Activated CD4-positive, alpha-beta memory T cell treated with anti-CD3 and anti-CD28 coated beads, Interleukin-2, amount 10 ng/mL, durations not matched to agents 7 days and 5 days (primary cell): Measurements from ENCODE around the gene CAMTA1. TPM values are rescaled to one million over a fixed set of nuclear protein-coding genes. Genes with fewer than 3 reads are reported as not detected.

Experiments used
- CTCF ChIA-PET: fragments of 350-600 bp; sonication (Branson Sonifier 250); formaldehyde crosslinking; loops from one replicate; lab custom pipeline; 2021; ENCODE audit warnings: antibody characterized with exemption, inconsistent platforms; lab: Charles Lee
- POLR2A ChIA-PET: fragments of 350-600 bp; sonication (Branson Sonifier 250); formaldehyde crosslinking; loops from one replicate; lab custom pipeline; 2021; ENCODE audit warnings: antibody characterized with exemption; lab: Charles Lee
- DNase-seq: peaks from one replicate; pipeline ENCODE4 v3.0.0-alpha.2; 2020
- H3K27ac Mint-ChIP-seq: one replicate; pipeline ENCODE4 v1.8.0; 2021; ENCODE audit warnings: mild to moderate bottlenecking, mixed read lengths
- H3K27me3 Mint-ChIP-seq: one replicate; pipeline ENCODE4 v1.8.0; 2021; ENCODE audit warnings: mixed read lengths
- H3K36me3 Mint-ChIP-seq: one replicate; pipeline ENCODE4 v1.8.0; 2021; ENCODE audit warnings: low read depth, mixed read lengths
- H3K4me1 Mint-ChIP-seq: one replicate; pipeline ENCODE4 v1.8.0; 2021; ENCODE audit warnings: mixed read lengths
- H3K4me3 Mint-ChIP-seq: one replicate; pipeline ENCODE4 v1.8.0; 2021; ENCODE audit warnings: mild to moderate bottlenecking, mixed read lengths
- H3K9me3 Mint-ChIP-seq: one replicate; pipeline ENCODE4 v1.8.0; 2021; ENCODE audit warnings: mixed read lengths
- total RNA-seq, 2 experiments: library from RNA; stranded (reverse); gene quantifications; one replicate each; pipeline ENCODE4 v1.2.3, GENCODE V29; 2021

The CAMTA1 gene
- total RNA-seq, 2 experiments from 2014 or later: 43.0 to 47.3 TPM

DNA sequence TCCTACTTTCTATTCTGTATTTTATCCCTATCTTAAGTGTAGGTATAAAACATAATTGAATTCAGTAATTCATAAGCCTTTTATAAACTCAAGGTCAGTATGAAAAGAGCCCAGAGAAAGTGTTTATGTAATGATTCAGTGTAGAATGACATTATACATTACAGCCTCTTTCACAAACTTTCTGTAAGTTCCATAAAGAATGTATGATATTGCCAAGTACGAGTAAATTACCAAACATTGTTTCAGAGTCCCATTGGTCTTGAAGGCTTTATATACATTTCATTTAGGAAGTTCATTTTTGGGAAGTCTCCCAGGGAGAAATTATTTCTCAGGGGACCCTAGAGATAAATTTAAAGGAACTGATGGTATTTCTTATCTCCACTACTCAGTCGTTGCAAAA, 948.0 kb downstream of the CAMTA1 start:
- Mint-ChIP-seq H3K27me3 (peaks cover 10% of the 10 kb centered on the region), H3K9me3 (no peaks in the 10 kb centered on the region), H3K4me1 (no peaks in the 10 kb centered on the region), H3K4me3 (no peak overlapping the region), H3K36me3 (no peaks in the 10 kb centered on the region), H3K27ac (no peak overlapping the region)
- ChIA-PET CTCF (no interaction called here), POLR2A (no interaction called here)
- DNase-seq: no peak

DNA sequence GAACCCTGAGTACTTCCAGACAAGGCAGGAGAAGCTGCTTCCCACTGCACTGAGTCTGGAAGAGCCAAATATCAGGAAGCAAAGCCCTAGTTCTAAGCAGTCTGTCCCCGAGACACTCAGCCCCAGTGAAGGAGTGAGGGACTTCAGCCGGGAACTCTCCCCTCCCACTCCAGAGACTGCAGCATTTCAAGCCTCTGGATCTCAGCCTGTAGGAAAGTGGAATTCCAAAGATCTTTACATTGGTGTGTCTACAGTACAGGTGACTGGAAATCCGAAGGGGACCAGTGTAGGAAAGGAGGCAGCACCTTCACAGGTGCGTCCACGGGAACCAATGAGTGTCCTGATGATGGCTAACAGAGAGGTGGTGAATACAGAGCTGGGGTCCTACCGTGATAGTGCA, 952.8 kb downstream of the CAMTA1 start:
- ChIA-PET POLR2A (no interaction called here), CTCF (no interaction called here)
- DNase-seq: no peak
- H3K36me3 Mint-ChIP-seq: no peaks in the 10 kb centered on the region
- H3K27me3 Mint-ChIP-seq: peaks cover 5% of the 10 kb centered on the region
- H3K4me1 Mint-ChIP-seq: no peaks in the 10 kb centered on the region
- no peak overlapping the region for H3K27ac Mint-ChIP-seq
- no peak overlapping the region for H3K4me3 Mint-ChIP-seq
- H3K9me3 Mint-ChIP-seq: no peaks in the 10 kb centered on the region

DNA sequence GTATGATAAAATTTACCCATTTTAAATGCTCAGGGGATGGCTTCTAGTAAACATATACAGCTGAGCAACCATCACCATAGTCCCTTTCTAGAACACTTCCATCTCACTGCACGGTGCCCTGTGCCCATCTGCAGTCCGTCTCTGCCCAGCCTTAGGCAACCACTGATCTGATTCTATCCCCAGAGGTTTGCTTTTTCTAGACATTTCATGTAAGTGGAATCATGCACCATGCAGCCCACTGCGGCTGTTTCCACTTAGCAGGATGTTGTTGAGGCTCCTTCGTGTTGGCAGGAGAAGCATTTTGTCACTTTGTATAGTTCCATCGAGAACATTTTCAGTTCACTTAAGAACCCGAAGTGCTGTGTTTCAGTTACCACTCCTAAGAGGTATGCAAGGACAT, 958.1 kb downstream of the CAMTA1 start:
- ChIA-PET POLR2A (no interaction called here), CTCF (interaction anchor here (0.8 to 2.2 kb wide), 4 partner anchors 8 to 76 kb away, joined by 3 to 8 read pairs (median 7); no protein-coding TSS in a partner anchor)
- no peaks in the 10 kb centered on the region for H3K9me3 Mint-ChIP-seq
- no peak for DNase-seq
- H3K4me1 Mint-ChIP-seq: peaks cover 5% of the 10 kb centered on the region
- H3K4me3 Mint-ChIP-seq: no peak overlapping the region
- no peaks in the 10 kb centered on the region for H3K36me3 Mint-ChIP-seq
- peaks cover 5% of the 10 kb centered on the region for H3K27me3 Mint-ChIP-seq
- H3K27ac Mint-ChIP-seq: no peak overlapping the region

DNA sequence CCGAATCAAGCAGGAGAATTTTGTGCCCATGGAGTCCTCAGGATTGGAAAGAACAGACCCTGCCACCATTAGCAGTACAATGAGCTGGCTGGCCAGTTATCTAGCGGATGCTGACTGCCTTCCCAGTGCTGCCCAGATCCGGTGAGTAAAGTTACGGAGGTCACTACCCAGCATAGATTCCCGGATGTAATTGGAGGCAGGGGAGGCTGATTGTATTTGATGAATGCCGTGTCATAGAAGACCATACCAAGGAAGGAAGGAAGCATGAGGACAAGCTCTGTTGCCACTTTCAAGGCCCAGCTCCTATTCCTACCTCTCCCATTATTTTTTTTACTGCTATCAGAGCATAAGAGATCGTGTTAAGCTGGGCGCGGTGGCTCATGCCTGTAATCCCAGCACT, 959.6 kb downstream of the CAMTA1 start:
- Mint-ChIP-seq H3K9me3 (no peaks in the 10 kb centered on the region), H3K27me3 (peaks cover 5% of the 10 kb centered on the region), H3K4me3 (no peak overlapping the region), H3K4me1 (peaks cover 8% of the 10 kb centered on the region), H3K27ac (no peak overlapping the region), H3K36me3 (no peaks in the 10 kb centered on the region)
- ChIA-PET CTCF (no interaction called here), POLR2A (no interaction called here)
- DNase-seq: no peak

DNA sequence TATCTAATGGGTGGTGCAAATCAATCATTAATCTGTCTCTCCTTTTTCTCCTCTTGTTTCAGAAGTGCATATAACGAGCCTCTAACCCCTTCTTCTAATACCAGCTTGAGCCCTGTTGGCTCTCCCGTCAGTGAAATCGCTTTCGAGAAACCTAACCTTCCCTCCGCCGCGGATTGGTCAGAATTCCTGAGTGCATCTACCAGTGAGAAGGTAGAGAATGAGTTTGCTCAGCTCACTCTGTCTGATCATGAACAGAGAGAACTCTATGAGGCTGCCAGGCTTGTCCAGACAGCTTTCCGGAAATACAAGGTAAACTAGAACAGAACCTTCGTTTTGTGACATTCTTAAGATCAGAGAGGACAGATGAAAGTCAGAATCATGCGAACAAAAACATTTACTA, 960.5 kb downstream of the CAMTA1 start:
- Mint-ChIP-seq H3K4me1 (peaks cover 9% of the 10 kb centered on the region), H3K27ac (no peak overlapping the region), H3K27me3 (peaks cover 5% of the 10 kb centered on the region), H3K36me3 (no peaks in the 10 kb centered on the region), H3K4me3 (no peak overlapping the region), H3K9me3 (no peaks in the 10 kb centered on the region)
- POLR2A ChIA-PET: no interaction called here
- no peak for DNase-seq
- CTCF ChIA-PET: interaction anchor here (1.3 kb wide), 1 partner anchor 78 kb away, joined by 6 read pairs; no protein-coding TSS in a partner anchor

DNA sequence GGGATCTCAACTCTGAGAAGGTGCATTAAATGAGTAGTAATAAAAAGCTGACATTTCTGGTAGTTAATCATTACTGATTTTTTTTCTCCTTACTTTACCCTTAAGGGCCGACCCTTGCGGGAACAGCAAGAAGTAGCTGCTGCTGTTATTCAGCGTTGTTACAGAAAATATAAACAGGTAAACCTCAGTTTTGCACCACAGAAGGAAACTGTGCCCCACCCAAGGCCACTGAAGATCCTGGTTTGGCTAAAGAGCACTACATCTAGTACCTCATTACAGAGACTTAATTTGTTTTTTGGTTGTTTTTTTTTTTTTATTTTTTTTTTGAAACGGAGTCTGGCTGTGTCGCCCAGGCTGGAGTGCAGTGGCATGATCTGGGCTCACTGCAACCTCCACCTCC, 962.4 kb downstream of the CAMTA1 start:
- POLR2A ChIA-PET: interaction anchor here (0.9 to 1.1 kb wide), 2 partner anchors 24 to 80 kb away, joined by 3 read pairs; partner anchors contain the start of gene VAMP3
- CTCF ChIA-PET: interaction anchor here (8.6 kb wide), 1 partner anchor 81 kb away, joined by 281 read pairs; no protein-coding TSS in a partner anchor
- no peak for DNase-seq
- peaks cover 21% of the 10 kb centered on the region for H3K4me1 Mint-ChIP-seq
- no peaks in the 10 kb centered on the region for H3K9me3 Mint-ChIP-seq
- no peak overlapping the region for H3K27ac Mint-ChIP-seq
- H3K27me3 Mint-ChIP-seq: peaks cover 5% of the 10 kb centered on the region
- H3K36me3 Mint-ChIP-seq: no peaks in the 10 kb centered on the region
- H3K4me3 Mint-ChIP-seq: no peak overlapping the region

DNA sequence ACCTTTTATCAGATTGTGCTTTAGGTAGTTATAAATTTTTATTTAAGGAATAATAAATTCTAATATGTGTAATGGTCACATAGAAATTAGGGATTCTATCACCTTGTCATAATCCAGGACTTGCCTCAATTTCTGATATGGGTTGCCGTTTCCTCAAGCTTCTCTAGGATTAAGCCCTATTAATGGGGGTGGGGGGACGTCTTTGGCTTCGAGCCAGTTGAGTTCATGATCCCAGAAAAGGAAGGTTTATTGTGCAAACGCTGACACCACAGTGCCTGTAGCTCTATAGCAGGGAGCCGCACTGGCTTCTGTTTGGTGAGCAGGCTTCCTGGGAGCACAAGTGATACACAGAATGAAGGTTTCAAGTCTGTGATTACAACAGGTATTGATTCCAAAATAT, 963.9 kb downstream of the CAMTA1 start:
- no peaks in the 10 kb centered on the region for H3K9me3 Mint-ChIP-seq
- no peak overlapping the region for H3K27ac Mint-ChIP-seq
- no peaks in the 10 kb centered on the region for H3K36me3 Mint-ChIP-seq
- ChIA-PET POLR2A (no interaction called here), CTCF (interaction anchor here (1.2 to 8.6 kb wide), 3 partner anchors 68 to 82 kb away, joined by 3 to 281 read pairs (median 3); no protein-coding TSS in a partner anchor)
- DNase-seq: no peak
- H3K4me1 Mint-ChIP-seq: peaks cover 36% of the 10 kb centered on the region
- no peak overlapping the region for H3K4me3 Mint-ChIP-seq
- H3K27me3 Mint-ChIP-seq: peaks cover 10% of the 10 kb centered on the region

DNA sequence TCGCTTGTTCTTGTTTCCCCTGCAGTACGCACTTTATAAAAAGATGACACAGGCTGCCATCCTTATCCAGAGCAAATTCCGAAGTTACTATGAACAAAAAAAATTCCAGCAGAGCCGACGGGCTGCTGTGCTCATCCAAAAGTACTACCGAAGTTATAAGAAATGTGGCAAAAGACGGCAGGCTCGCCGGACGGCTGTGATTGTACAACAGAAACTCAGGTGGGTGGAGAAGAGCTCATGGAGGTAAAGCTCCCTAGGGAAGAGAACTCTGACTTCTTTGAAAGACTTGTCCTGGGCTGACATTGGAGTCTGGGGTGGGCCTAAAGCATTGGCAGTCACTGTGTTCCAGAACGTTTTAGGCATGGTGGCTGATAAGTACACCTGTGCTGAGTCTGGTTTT, 965.9 kb downstream of the CAMTA1 start:
- CTCF ChIA-PET: interaction anchor here (1.0 to 8.6 kb wide), 7 partner anchors 9 to 225 kb away, joined by 3 to 281 read pairs (median 20); no protein-coding TSS in a partner anchor
- Mint-ChIP-seq H3K9me3 (no peaks in the 10 kb centered on the region), H3K36me3 (no peaks in the 10 kb centered on the region), H3K4me3 (no peak overlapping the region), H3K4me1 (peaks cover 40% of the 10 kb centered on the region), H3K27me3 (peaks cover 9% of the 10 kb centered on the region), H3K27ac (no peak overlapping the region)
- no peak for DNase-seq
- POLR2A ChIA-PET: interaction anchor here (0.7 kb wide), 1 partner anchor 21 kb away, joined by 3 read pairs; no protein-coding TSS in a partner anchor

DNA sequence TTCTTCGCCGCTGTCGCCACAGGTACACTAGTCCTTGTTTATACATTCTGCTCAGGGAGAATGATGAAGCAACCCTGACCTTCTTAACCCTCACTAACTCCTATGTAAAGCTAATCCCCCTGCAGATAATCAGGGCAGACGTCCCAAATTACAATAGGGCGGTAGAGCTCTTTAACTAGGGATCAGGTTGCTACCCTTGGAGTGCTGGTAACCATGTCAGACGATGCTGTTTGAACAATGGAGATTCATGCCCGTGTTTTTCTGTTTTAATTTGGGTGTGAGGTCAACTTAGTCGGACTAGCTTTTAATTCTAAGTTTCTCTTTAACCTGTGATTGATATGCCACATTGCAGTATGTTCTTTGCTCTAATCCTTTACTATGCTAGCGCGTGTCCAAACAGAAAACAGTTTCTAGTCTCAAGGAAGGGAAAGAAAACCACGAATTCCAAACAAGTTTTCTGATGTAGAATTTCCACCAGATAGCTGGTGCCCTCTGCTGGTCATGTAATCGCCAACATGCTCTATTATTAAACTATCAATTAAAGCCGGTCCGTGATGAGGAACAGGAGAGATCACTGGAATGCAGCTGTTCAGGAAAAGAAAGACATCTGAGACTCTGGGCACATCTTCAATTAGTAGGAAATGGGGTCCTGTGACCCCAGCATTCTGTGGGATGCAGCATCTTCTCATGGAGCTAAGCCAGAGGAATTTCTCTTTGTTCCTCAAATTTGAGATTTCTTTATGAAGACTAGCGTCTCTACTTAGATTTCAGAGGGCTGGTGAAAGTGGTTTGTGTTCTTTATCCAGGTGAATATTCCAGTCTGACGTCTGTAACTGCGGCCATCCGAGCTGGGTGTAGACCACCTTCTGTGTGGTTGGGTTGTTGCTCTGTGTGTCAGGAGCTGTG, 967.5 kb downstream of the CAMTA1 start:
- CTCF ChIA-PET: interaction anchor here (0.5 to 8.6 kb wide), 33 partner anchors 9 to 285 kb away, joined by 3 to 281 read pairs (median 5); no protein-coding TSS in a partner anchor
- H3K4me1 Mint-ChIP-seq: peaks cover 40% of the 10 kb centered on the region
- no peak overlapping the region for H3K4me3 Mint-ChIP-seq
- H3K27me3 Mint-ChIP-seq: peaks cover 9% of the 10 kb centered on the region
- H3K36me3 Mint-ChIP-seq: no peaks in the 10 kb centered on the region
- H3K27ac Mint-ChIP-seq: no peak overlapping the region
- DNase-seq: peak; percentile 48
- POLR2A ChIA-PET: interaction anchor here (0.7 to 2.4 kb wide), 6 partner anchors 19 to 88 kb away, joined by 3 to 19 read pairs (median 3); partner anchors contain the start of gene VAMP3
- H3K9me3 Mint-ChIP-seq: no peaks in the 10 kb centered on the region

DNA sequence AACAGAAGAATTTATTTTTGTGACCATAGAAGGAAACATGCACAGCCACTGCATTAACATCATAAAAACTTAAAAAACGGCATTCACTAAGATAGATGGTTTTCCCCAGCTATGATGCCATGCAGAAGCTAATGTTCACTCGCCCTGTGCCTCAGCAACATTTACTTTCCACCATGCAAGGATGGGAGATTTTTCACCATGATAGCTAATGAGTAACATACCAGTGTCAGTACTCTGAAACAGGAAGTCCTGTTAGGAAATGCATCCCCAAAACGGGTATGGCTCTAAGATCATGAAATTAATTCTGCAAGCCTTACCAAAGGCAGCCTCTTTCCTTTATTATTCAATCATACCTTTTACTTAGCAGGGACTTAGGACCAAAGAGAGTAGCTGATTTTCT, 968.4 kb downstream of the CAMTA1 start:
- H3K27me3 Mint-ChIP-seq: peaks cover 9% of the 10 kb centered on the region
- H3K4me3 Mint-ChIP-seq: no peak overlapping the region
- no peaks in the 10 kb centered on the region for H3K9me3 Mint-ChIP-seq
- ChIA-PET POLR2A (interaction anchor here (0.7 to 2.4 kb wide), 3 partner anchors 50 to 89 kb away, joined by 3 to 19 read pairs (median 3); no protein-coding TSS in a partner anchor), CTCF (interaction anchor here (0.7 to 8.6 kb wide), 15 partner anchors 8 to 150 kb away, joined by 3 to 281 read pairs (median 9); no protein-coding TSS in a partner anchor)
- H3K4me1 Mint-ChIP-seq: peaks cover 33% of the 10 kb centered on the region
- DNase-seq: no peak
- H3K27ac Mint-ChIP-seq: no peak overlapping the region
- no peaks in the 10 kb centered on the region for H3K36me3 Mint-ChIP-seq

DNA sequence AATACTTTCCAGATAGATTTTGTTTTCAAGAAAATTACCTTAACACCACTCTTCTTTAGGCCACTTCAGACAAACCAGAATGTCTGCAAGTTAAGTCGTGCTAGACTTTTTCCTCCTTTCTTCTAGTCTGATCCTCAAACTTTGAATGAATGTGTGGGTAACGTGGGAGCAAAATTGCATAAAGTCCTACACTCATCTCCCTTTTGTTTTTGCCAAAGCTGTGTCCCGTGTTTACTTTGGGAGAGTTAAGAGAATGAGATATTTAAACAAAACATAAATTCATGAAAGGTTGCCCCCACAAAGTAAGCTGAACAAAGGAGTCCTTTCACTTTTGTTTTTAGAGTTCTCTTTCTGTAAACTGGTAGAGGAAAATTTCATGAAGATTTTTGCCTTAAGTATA, 969.0 kb downstream of the CAMTA1 start:
- ChIA-PET CTCF (interaction anchor here (0.7 to 8.6 kb wide), 8 partner anchors 8 to 195 kb away, joined by 3 to 281 read pairs (median 16); no protein-coding TSS in a partner anchor), POLR2A (interaction anchor here (2.4 kb wide), 1 partner anchor 85 kb away, joined by 19 read pairs; no protein-coding TSS in a partner anchor)
- Mint-ChIP-seq H3K27me3 (peaks cover 9% of the 10 kb centered on the region), H3K36me3 (no peaks in the 10 kb centered on the region), H3K4me3 (no peak overlapping the region), H3K9me3 (no peaks in the 10 kb centered on the region), H3K4me1 (peaks cover 31% of the 10 kb centered on the region), H3K27ac (no peak overlapping the region)
- DNase-seq: no peak

DNA sequence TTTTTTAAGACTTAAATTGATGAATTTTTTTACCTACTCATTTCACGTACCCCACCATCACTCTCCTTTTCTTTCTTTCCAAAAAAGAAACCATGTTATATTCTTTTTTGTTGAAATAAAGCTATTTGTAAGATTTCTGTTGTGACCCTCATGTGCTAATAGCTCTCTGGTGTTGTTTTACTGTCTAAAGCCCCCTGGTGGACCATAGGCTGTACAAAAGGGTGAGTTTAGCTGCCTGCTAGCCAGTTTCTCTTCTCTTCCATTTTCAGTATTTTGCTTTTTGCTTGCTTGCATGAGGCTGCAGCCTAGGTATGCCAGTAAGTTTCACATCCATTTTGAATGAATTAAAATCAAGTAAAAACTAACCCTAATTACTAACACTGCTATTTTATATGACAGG, 970.2 kb downstream of the CAMTA1 start:
- no peak overlapping the region for H3K27ac Mint-ChIP-seq
- no peak for DNase-seq
- ChIA-PET POLR2A (interaction anchor here (0.8 kb wide), 1 partner anchor 89 kb away, joined by 3 read pairs; no protein-coding TSS in a partner anchor), CTCF (interaction anchor here (0.7 to 8.6 kb wide), 7 partner anchors 13 to 194 kb away, joined by 3 to 281 read pairs (median 3); no protein-coding TSS in a partner anchor)
- H3K36me3 Mint-ChIP-seq: no peaks in the 10 kb centered on the region
- peaks cover 9% of the 10 kb centered on the region for H3K27me3 Mint-ChIP-seq
- H3K9me3 Mint-ChIP-seq: no peaks in the 10 kb centered on the region
- H3K4me1 Mint-ChIP-seq: peaks cover 31% of the 10 kb centered on the region
- no peak overlapping the region for H3K4me3 Mint-ChIP-seq
